ENCODE results near the gene TAGLN.
A peak's percentile ranks its signal among the peaks of the same experiment; 100 is the strongest.

The TAGLN gene

GRCh38 chr11:117175781-117176180 is 23.4 kb upstream of the TAGLN start:
- DNase-seq (ENCODE audit: low spot score), result no peak
- Histone ChIP-seq H3K4me3 (no peak overlapping the region), H3K27ac (no peak overlapping the region)
- TF ChIP-seq CTCF (IDR thresholded peaks at IDR 0.05), result no peak

- no peak for TF ChIP-seq CTCF (IDR thresholded peaks at IDR 0.05)
- no peak overlapping the region for H3K27ac ChIP-seq
- DNase-seq (ENCODE audit: low spot score), result no peak
These were observed 23.0 kb upstream of the TAGLN start for GRCh38 chr11:117176186-117176585.

GRCh38 chr11:117177534-117178209 is 21.5 kb upstream of the TAGLN start:
- DNase-seq (ENCODE audit: low spot score), result no peak
- no peak for TF ChIP-seq CTCF (IDR thresholded peaks at IDR 0.05)
- H3K27ac ChIP-seq, result peak overlapping the region; percentile 97
- peak overlapping the region; percentile 80 for H3K4me3 ChIP-seq

More at GRCh38 chr11:117176186-117176585, 23.0 kb upstream of the TAGLN start:
- no peak overlapping the region for H3K4me3 ChIP-seq

GRCh38 chr11:117178210-117179034 is 20.7 kb upstream of the TAGLN start, which contains the start of gene SIDT2:
Gene SIDT2, plus strand, starts transcription at chr11:117178743. Its CDS starts 521 bp downstream, at chr11:117179264.
- peak; percentile 96 for DNase-seq (ENCODE audit: low spot score)
- Histone ChIP-seq H3K4me3 (peak within 1 kb of the TSS; percentile 80), H3K27ac (peak within 1 kb of the TSS; percentile 97)
- no peak for TF ChIP-seq CTCF (IDR thresholded peaks at IDR 0.05)

GRCh38 chr11:117179048-117179999 is 19.8 kb upstream of the TAGLN start:
- peak overlapping the region; percentile 80 for H3K4me3 ChIP-seq
- peak; percentile 76 for DNase-seq (ENCODE audit: low spot score)
- H3K27ac ChIP-seq, result peak overlapping the region; percentile 97
- no peak for TF ChIP-seq CTCF (IDR thresholded peaks at IDR 0.05)

GRCh38 chr11:117180020-117180419 is 19.1 kb upstream of the TAGLN start:
- Histone ChIP-seq H3K27ac (peak overlapping the region; percentile 97), H3K4me3 (peak overlapping the region; percentile 80)
- no peak for TF ChIP-seq CTCF (IDR thresholded peaks at IDR 0.05)
- no peak for DNase-seq (ENCODE audit: low spot score)
